Measurements from ENCODE around the gene WEE2. TPM values are rescaled to one million over a fixed set of nuclear protein-coding genes. Genes with fewer than 3 reads are reported as not detected.
A peak's percentile ranks its signal among the peaks of the same experiment; 100 is the strongest.

WEE2 gene
- total and polyA plus RNA-seq, 2 of the 13 experiments (the other 11 are each of a cell fraction or from before 2014, with no cell fraction given): not detected

DNA sequence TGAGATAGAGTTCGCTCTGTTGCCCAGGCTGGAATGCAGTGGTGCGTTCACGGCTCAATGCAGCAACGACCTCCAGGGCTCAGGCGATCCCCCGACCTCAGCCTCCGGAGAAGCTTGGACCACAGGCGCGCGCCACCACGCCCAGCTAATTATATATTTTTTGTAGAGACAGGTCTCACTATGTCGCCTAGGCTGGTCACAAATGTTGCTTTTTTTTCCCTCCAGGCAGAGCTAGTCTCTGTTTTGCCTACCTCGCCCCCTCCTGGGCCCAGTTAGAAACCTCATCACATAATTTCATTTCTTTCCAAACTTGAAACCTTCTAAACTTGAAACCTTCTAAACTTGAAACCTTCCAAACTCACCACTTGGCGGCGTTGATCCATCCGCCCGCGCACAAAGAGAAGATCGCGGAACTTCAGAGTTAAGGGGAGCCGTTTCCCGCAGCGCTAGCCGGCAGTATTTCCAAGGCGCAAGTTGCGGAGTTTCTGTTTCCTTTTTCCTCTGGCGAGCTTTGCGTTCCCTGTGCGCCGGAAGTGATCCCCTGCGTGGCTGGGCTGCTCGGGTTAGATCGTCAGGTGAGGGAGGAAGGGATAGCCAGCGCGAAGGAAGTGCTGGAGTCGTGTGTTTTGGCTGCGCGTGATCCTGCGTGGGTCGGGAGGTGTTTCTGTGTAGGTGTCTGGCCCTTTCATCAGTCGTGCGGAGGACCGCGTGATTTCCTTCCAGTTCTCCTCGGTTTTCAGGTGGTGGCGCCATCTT is 29.9 kb downstream of the WEE2 start, which contains the start of gene SSBP1 (continued):
- TF ChIP-seq CSRNP1 (CRISPR knock-in tag; IDR thresholded peaks at IDR 0.05): 0 out of 2 replicates have a peak, but pooled peaks have one; percentile 66
- TF ChIP-seq ZNF75D (CRISPR knock-in tag; IDR thresholded peaks at IDR 0.05; ENCODE audit: borderline replicate concordance): no peak
- peak; percentile 94 for TF ChIP-seq ZNF598 (CRISPR knock-in tag; IDR thresholded peaks at IDR 0.05; ENCODE audit: borderline replicate concordance)
- peak; percentile 84 for TF ChIP-seq SIX1 (CRISPR knock-in tag; IDR thresholded peaks at IDR 0.05; ENCODE audit: borderline replicate concordance)
- TF ChIP-seq ZNF33A (CRISPR knock-in tag; IDR thresholded peaks at IDR 0.05; ENCODE audit: borderline replicate concordance): no peak; the same call in 1 of the 2 replicates
- no peak for TF ChIP-seq SNAPC5 (CRISPR knock-in tag; IDR thresholded peaks at IDR 0.05; ENCODE audit: borderline replicate concordance)
- peak; percentile 52 for TF ChIP-seq ZBTB21 (CRISPR knock-in tag; IDR thresholded peaks at IDR 0.05)
- TF ChIP-seq ZNF318 (CRISPR knock-in tag; IDR thresholded peaks at IDR 0.05): no peak
- TF ChIP-seq, protein P1, sequence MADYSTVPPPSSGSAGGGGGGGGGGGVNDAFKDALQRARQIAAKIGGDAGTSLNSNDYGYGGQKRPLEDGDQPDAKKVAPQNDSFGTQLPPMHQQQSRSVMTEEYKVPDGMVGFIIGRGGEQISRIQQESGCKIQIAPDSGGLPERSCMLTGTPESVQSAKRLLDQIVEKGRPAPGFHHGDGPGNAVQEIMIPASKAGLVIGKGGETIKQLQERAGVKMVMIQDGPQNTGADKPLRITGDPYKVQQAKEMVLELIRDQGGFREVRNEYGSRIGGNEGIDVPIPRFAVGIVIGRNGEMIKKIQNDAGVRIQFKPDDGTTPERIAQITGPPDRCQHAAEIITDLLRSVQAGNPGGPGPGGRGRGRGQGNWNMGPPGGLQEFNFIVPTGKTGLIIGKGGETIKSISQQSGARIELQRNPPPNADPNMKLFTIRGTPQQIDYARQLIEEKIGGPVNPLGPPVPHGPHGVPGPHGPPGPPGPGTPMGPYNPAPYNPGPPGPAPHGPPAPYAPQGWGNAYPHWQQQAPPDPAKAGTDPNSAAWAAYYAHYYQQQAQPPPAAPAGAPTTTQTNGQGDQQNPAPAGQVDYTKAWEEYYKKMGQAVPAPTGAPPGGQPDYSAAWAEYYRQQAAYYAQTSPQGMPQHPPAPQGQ (CRISPR knock-in tag; IDR thresholded peaks at IDR 0.05; ENCODE audit: borderline replicate concordance): no peak; the same call in 1 of the 2 replicates
- no peak for TF ChIP-seq PAF1 (CRISPR knock-in tag; IDR thresholded peaks at IDR 0.05)
- TF ChIP-seq ZNF567 (CRISPR knock-in tag; IDR thresholded peaks at IDR 0.05; ENCODE audit: borderline replicate concordance): no peak; the same call in 1 of the 2 replicates
- peak; percentile 90; the same call in 1 of the 2 replicates for TF ChIP-seq ZNF232 (CRISPR knock-in tag; IDR thresholded peaks at IDR 0.05; ENCODE audit: borderline replicate concordance)
- no peak for TF ChIP-seq RFXANK (CRISPR knock-in tag; IDR thresholded peaks at IDR 0.05)
- TF ChIP-seq, protein P2, sequence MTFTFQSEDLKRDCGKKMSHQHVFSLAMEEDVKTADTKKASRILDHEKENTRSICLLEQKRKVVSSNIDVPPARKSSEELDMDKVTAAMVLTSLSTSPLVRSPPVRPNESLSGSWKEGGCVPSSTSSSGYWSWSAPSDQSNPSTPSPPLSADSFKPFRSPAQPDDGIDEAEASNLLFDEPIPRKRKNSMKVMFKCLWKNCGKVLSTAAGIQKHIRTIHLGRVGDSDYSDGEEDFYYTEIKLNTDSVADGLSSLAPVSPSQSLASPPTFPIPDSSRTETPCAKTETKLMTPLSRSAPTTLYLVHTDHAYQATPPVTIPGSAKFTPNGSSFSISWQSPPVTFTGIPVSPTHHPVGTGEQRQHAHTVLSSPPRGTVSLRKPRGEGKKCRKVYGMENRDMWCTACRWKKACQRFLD (CRISPR knock-in tag; IDR thresholded peaks at IDR 0.05; ENCODE audit: borderline replicate concordance): 0 out of 2 replicates have a peak, but pooled peaks have one; percentile 39
- peak; percentile 97 for TF ChIP-seq HOXA3 (CRISPR knock-in tag; IDR thresholded peaks at IDR 0.05)
